ENCODE results near the gene RETN.
A peak's percentile ranks its signal among the peaks of the same experiment; 100 is the strongest.
"Not testable (repeated sequence)": the region's sequence is repeated elsewhere in the genome, so short reads cannot be mapped to it uniquely, and the experiment has no call there.

RETN gene

DNA sequence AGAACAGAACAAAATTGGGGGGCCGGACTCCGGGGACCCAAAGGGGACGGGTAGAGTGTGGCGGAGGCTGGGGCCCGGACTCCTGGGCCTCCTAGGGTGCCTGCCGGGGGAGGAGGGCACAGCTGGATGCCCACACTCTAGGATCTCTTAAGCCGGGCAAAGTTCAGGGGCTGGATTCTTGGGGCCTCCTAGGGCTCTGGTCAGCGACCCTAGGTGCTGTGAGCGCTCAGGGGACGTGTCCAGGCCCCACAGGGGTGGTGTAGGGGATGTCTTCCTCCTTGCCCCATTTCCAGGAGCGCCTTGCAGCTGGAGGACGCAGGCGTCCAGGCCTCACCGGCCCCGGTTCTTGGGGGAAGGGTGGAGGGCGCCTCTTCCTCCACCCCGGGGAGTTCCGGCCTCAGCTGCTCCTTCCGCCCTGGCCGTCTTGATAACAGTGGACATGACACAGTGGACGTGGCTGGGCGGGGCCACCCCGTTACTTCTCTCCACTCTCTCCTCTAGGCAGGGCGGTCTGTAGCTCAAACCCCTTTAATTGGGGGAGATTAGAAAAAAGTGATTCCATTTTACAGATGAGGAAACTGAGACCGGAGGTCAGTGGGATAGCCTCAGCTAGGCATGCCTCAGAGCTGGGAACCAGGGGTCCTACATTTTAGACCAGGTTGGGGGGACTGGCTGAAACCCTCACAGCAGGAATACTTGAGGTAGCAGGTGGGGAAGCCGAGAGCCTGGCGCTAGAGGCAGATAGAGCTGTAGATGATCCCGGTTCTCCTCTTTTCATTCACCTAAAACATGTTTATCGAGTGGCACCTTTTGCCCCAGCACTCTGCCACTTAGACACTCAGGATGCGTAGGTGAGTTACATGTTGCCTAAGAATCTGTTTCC lies 31.2 kb upstream of the RETN start:
- DNase-seq (ENCODE audit: low read depth), result no peak

- no peak for DNase-seq (ENCODE audit: low read depth)
Measured at GRCh38 chr19:7638802-7639465, 29.9 kb upstream of the RETN start.

GRCh38 chr19:7639863-7640348 lies 28.9 kb upstream of the RETN start:
- DNase-seq (ENCODE audit: low read depth), result no peak

- no peak for DNase-seq (ENCODE audit: low read depth)
Measured at GRCh38 chr19:7640803-7641202, 28.0 kb upstream of the RETN start.

DNA sequence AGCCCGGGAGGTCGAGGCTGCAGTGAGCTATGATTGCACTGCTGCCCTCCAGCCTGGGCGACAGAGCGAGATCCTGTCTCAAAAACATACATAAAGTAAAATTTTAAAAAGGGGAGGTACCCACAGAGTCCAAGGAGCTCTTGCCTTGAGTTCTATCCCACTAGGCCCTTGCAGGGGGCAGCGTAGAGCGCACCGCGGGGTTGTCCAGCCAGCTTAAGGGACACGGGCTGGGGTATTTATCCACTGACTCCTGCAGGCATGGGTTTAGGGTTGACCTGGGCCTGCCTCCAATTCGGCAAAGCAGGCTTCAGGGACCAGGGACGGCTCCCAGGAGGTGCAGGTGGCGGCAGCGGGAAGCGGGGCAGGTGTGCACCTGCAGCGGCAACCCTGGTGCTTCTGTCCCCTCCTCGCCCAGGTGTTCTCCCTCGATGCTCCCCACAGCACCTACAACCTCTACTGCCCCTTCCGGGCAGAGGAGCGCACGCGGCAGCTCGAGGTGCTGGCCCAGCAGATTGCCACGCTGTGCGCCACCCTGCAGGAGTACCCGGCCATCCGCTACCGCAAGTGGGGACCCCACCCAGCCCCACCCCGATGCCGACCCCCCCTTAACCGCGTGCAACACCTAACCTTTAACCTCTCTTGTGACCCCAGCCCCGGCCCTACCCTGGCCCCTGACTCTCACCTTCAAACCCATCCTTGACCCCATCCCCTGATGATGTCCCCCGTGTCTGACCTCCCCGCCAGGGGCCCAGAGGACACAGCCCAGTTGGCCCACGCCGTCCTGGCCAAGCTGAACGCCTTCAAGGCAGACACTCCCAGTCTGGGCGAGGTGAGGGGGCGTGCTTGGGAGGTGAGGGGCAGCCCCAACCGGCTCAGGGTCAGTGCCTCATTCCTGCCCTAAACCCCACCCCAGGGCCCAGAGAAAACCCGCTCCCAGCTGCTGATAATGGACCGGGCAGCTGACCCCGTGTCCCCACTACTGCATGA lies 27.3 kb upstream of the RETN start:
- DNase-seq (ENCODE audit: low read depth), result no peak

GRCh38 chr19:7642295-7643030 lies 26.4 kb upstream of the RETN start:
- no peak for DNase-seq (ENCODE audit: low read depth)

- DNase-seq (ENCODE audit: low read depth), result no peak
Measured at GRCh38 chr19:7643031-7643415, 25.8 kb upstream of the RETN start.

GRCh38 chr19:7643629-7644549 lies 25.0 kb upstream of the RETN start:
- not testable (repeated sequence) for DNase-seq (ENCODE audit: low read depth)

GRCh38 chr19:7644550-7644877 lies 24.3 kb upstream of the RETN start:
- DNase-seq (ENCODE audit: low read depth), result no peak

- DNase-seq (ENCODE audit: low read depth), result no peak
Measured at GRCh38 chr19:7645163-7645562, 23.7 kb upstream of the RETN start.

- DNase-seq (ENCODE audit: low read depth), result no peak
Measured at GRCh38 chr19:7645656-7646425, 23.0 kb upstream of the RETN start.

DNA sequence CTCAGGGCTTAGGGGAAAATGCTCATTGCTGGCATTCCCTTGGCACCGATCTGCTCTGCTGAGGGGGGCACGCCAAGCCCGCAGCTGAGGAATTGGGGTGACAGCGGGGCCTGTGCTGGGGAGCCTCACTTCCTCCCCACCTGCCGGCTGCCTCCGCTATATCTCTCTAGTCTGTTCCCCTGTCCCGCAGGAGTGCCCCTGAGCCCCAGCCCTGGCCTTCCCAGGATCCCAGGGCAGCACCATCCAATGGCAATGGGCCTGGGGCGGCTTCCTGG lies 22.5 kb upstream of the RETN start:
- no peak for DNase-seq (ENCODE audit: low read depth)

DNA sequence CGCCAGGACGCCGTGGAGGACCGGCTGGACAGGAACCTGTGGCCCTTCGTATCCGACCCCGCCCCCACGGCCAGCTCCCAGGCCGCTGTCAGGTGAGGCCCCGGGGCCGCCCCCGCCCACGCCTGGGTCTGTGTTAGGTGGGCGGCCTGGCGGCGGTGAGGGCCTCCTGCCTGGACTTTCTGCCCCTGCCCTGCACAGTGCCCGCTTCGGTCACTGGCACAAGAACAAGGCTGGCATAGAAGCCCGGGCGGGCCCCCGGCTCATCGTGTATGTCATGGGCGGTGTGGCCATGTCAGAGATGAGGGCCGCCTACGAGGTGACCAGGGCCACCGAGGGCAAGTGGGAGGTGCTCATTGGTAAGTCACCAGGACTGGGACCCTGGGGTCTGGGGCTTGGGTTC lies 21.7 kb upstream of the RETN start:
- DNase-seq (ENCODE audit: low read depth), result no peak

- DNase-seq (ENCODE audit: low read depth), result no peak
Measured at GRCh38 chr19:7648265-7649014, 20.4 kb upstream of the RETN start.

- DNase-seq (ENCODE audit: low read depth), result no peak
Measured at GRCh38 chr19:7650148-7650547, 18.7 kb upstream of the RETN start.

DNA sequence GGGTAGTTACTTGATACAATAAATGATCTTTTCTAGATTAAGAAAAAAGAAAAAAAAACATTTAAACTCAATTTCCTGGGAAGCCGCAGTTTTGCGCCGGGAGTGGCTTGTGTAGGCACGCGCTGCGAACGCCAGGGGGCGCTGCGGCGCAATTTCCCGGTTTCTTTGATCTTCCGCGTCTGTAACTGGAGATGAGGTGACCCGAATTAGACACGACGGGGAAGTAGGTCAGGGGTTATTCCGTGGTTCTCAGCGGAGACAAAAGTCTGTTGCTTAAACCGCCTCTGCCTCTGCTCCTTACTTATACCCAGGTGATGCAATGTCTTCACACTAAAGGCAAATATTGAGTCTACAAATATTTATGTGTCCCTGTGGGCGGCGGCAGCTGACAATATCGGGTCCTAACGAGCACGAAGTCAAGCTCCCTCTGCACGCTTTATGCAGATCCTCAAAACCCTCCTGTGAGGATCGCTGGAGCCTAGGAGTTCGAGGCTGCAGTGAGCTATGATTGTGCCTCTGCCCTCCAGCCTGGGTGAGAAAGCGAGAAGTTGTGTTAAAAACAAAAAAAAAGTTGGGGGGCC lies 16.7 kb upstream of the RETN start:
- peak; percentile 77 for DNase-seq (ENCODE audit: low read depth)

GRCh38 chr19:7654401-7654800 lies 14.4 kb upstream of the RETN start:
- no peak for DNase-seq (ENCODE audit: low read depth)

DNA sequence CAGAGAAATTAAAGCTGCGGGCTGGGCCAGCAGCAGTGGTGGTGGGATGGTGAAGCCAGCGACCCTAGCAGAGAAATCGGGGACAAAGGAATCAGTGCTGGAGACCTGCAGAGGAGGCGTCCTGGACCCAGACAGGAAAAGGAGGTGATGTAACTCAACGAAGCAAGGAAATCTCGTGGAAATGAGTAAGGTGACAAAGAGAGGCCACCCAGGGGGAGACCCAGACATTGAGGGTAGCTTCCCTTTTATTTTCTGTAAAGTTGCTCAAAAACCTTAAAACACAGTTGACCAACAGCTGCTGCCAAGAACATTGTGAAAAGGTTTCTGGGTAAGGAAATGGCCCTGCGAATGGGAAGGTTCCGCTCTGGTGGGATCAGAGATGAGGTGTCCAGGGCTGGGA lies 13.3 kb upstream of the RETN start:
- no peak for DNase-seq (ENCODE audit: low read depth)
